PC-9 (cell line): ENCODE data around the gene TCTN2. TPM values are rescaled to one million over a fixed set of nuclear protein-coding genes. Genes with fewer than 3 reads are reported as not detected.

Experiments
- BruUV-seq: library from RNA; stranded (reverse); fragments of 400-500 nt; replicated peaks from 2 replicates; lab custom pipeline; 2021; lab: Mats Ljungman, UMichigan
- CTCF ChIA-PET: fragments of 300-600 bp; sonication (Branson Sonifier 250); formaldehyde crosslinking; loops from one replicate; lab custom pipeline; 2022; ENCODE audit warnings: antibody characterized with exemption; lab: Charles Lee
- POLR2A ChIA-PET: fragments of 300-600 bp; sonication (Branson Sonifier 250); formaldehyde crosslinking; loops from one replicate; lab custom pipeline; 2022; ENCODE audit warnings: antibody characterized with exemption; ENCODE audit not compliant: unreplicated experiment; lab: Charles Lee
- DNase-seq, 2 experiments: peaks; one replicate each; pipeline versions ENCODE4 v3.0.0 to v3.0.0-alpha.2; 2015 to 2022; ENCODE audit warnings: mixed read lengths in 1 of 2
- H2AFZ ChIP-seq: fragments of 200-600 bp; sonication (generic); 2 replicates; pipeline ENCODE4 v1.8.1; 2017; ENCODE audit warnings: antibody characterized with exemption
- H3F3A ChIP-seq: fragments of 200-600 bp; sonication (generic); 2 replicates; pipeline ENCODE4 v1.8.1; 2017; ENCODE audit warnings: antibody characterized with exemption, mild to moderate bottlenecking, low read depth; ENCODE audit not compliant: insufficient read depth
- H3K27ac ChIP-seq: fragments of 200-600 bp; sonication (generic); 2 replicates; pipeline ENCODE4 v1.6.1; 2016; ENCODE audit warnings: mixed run types
- H3K27me3 ChIP-seq: fragments of 200-600 bp; sonication (generic); 2 replicates; pipeline ENCODE4 v1.6.1; 2016; ENCODE audit warnings: low read depth, mixed run types; ENCODE audit not compliant: insufficient read depth
- H3K36me3 ChIP-seq: fragments of 200-600 bp; sonication (generic); 2 replicates; pipeline ENCODE4 v1.6.1; 2016; ENCODE audit warnings: low read depth, mixed run types
- H3K4me1 ChIP-seq: fragments of 200-600 bp; sonication (generic); replicated peaks from 2 replicates; pipeline ENCODE4 v1.6.1; 2016; ENCODE audit warnings: mixed run types; ENCODE audit not compliant: insufficient read depth
- H3K4me2 ChIP-seq: fragments of 200-600 bp; sonication (generic); 2 replicates; pipeline ENCODE4 v1.6.1; 2017; ENCODE audit warnings: mixed run types
- H3K4me3 ChIP-seq: fragments of 200-600 bp; sonication (generic); 2 replicates; pipeline ENCODE4 v1.6.1; 2016; ENCODE audit warnings: mixed run types
- H3K79me2 ChIP-seq: fragments of 200-600 bp; sonication (generic); 2 replicates; pipeline ENCODE4 v1.6.1; 2017; ENCODE audit warnings: low read depth, mixed run types
- H3K9me2 ChIP-seq: fragments of 200-600 bp; sonication (generic); 2 replicates; pipeline ENCODE4 v1.8.1; 2017; ENCODE audit warnings: mild to moderate bottlenecking; ENCODE audit not compliant: insufficient read depth
- H3K9me3 ChIP-seq: fragments of 200-600 bp; sonication (generic); 2 replicates; pipeline ENCODE4 v1.8.1; 2016; ENCODE audit warnings: low read depth; ENCODE audit not compliant: insufficient read depth
- H4K20me1 ChIP-seq: fragments of 200-600 bp; sonication (generic); 2 replicates; pipeline ENCODE4 v1.8.1; 2017; ENCODE audit not compliant: insufficient read depth
- EZH2 ChIP-seq: fragments of 200-600 bp; sonication (generic); IDR thresholded peaks from 2 replicates; pipeline ENCODE4 v1.8.0; 2017; ENCODE audit warnings: antibody characterized with exemption, low read depth
- intact Hi-C: fragments of 100-400 bp; cut with micrococcal nuclease; formaldehyde crosslinking; loops from one replicate; pipeline ENCODE4 v1.10.0; 2022; ENCODE audit not compliant: unreplicated experiment
- total RNA-seq: library from RNA; stranded (reverse); gene quantifications from 2 replicates; pipeline ENCODE4 v1.2.3, GENCODE V29; 2021
- TF ChIP-seq, protein P1 (sequence below): fragments of 200-600 bp; sonication (generic); conservative IDR thresholded peaks from 2 replicates; pipeline ENCODE4 v1.6.1; 2017; ENCODE audit warnings: mixed run types, antibody characterized with exemption, mild to moderate bottlenecking, moderate library complexity

Gene TCTN2
- total RNA-seq, 1 experiment from 2014 or later: 21.9 TPM

DNA sequence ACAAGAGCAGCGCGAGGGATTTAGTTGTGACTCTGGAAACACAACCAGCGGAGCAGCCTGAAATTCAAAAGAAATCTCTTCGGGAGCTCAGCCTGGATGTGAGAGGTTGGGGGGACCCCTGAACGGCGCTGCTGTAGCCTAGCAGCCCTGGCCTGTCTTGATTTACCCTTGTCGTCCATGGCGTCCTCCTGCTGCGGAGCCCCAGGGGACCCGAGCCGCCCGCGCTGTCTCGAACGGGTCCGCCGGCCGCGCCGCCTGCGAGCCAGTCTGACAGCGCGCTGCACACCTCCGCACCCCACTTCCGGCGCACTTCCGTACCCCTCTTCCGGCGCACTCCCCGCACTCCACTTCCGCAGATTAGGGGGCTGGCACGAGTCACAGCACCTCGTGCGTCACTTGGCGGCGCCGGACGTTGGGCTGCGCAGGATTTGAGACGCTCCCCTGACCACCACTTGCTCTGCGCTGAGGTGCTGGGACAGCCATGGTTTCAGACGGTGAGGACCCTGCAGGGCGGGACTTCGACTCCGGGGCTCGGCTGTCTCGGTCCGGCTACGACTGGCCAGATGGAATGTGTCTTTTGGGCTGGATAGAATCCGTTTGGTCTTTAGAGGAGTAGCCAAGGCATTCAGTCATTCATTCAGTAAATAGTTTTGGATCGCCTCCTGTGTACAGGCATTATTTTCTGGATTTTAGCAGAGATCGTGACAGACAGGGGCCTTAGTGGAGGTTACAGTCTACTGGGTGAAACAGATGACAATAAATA, 37.4 kb upstream of the TCTN2 start, which contains the start of the genes EIF2B1 and GTF2H3:
Gene EIF2B1 (minus strand): TSS at position 308 of the 763 bp plus-strand sequence. CDS start 129 bp downstream, at position 179.
Gene GTF2H3 (plus strand): TSS at position 451 of the 763 bp plus-strand sequence. CDS start 31 bp downstream, at position 482.
- Histone ChIP-seq H3F3A (no peaks in the 10 kb centered on the region), H3K4me3 (peak within 1 kb of the TSS; percentile 98), H3K79me2 (peaks cover 37% of the 10 kb centered on the region), H3K36me3 (no peaks in the 10 kb centered on the region; the same call in 1 of the 2 replicates), H2AFZ (peak within 1 kb of the TSS; percentile 85), H3K4me2 (peak within 1 kb of the TSS; percentile 99), H3K4me1 (peaks cover 9% of the 10 kb centered on the region; the same call in 1 of the 2 replicates), H4K20me1 (no peaks in the 10 kb centered on the region), H3K27ac (peak within 1 kb of the TSS; percentile 61), H3K27me3 (no peaks in the 10 kb centered on the region), H3K9me3 (no peaks in the 10 kb centered on the region), H3K9me2 (no peaks in the 10 kb centered on the region)
- BruUV-seq: no TSS peak
- ChIA-PET CTCF (no interaction called here), POLR2A (interaction anchor here (0.6 kb wide), 1 partner anchor 9 kb away, joined by 7 read pairs; no protein-coding TSS in a partner anchor)
- intact Hi-C loops: no loop called here
- peak; percentile 91 for DNase-seq
- TF ChIP-seq, protein P1, sequence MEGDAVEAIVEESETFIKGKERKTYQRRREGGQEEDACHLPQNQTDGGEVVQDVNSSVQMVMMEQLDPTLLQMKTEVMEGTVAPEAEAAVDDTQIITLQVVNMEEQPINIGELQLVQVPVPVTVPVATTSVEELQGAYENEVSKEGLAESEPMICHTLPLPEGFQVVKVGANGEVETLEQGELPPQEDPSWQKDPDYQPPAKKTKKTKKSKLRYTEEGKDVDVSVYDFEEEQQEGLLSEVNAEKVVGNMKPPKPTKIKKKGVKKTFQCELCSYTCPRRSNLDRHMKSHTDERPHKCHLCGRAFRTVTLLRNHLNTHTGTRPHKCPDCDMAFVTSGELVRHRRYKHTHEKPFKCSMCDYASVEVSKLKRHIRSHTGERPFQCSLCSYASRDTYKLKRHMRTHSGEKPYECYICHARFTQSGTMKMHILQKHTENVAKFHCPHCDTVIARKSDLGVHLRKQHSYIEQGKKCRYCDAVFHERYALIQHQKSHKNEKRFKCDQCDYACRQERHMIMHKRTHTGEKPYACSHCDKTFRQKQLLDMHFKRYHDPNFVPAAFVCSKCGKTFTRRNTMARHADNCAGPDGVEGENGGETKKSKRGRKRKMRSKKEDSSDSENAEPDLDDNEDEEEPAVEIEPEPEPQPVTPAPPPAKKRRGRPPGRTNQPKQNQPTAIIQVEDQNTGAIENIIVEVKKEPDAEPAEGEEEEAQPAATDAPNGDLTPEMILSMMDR: no peak
- TF ChIP-seq EZH2: no peak

- TF ChIP-seq, protein P1: no peak
- no peak for TF ChIP-seq EZH2
- Histone ChIP-seq H3K36me3 (no peaks in the 10 kb centered on the region; the same call in 1 of the 2 replicates), H3F3A (no peaks in the 10 kb centered on the region), H3K9me2 (no peaks in the 10 kb centered on the region), H2AFZ (peak overlapping the region; percentile 85), H3K27ac (peak overlapping the region; percentile 61), H3K4me1 (peaks cover 9% of the 10 kb centered on the region; the same call in 1 of the 2 replicates), H3K27me3 (no peaks in the 10 kb centered on the region), H3K4me3 (peak overlapping the region; percentile 98), H4K20me1 (no peaks in the 10 kb centered on the region), H3K9me3 (no peaks in the 10 kb centered on the region), H3K79me2 (peaks cover 37% of the 10 kb centered on the region), H3K4me2 (peak overlapping the region; percentile 99)
- TSS peak; percentile 86 for BruUV-seq
- ChIA-PET CTCF (no interaction called here), POLR2A (no interaction called here)
- DNase-seq: no peak
- intact Hi-C loops: no loop called here
These were observed 36.8 kb upstream of the TCTN2 start for GRCh38 chr12:123634142-123634561.

- Histone ChIP-seq H3K36me3 (peaks cover 6% of the 10 kb centered on the region), H3K4me3 (no peak overlapping the region), H3F3A (no peaks in the 10 kb centered on the region), H4K20me1 (peaks cover 4% of the 10 kb centered on the region; the same call in 1 of the 2 replicates), H3K9me3 (no peaks in the 10 kb centered on the region), H3K79me2 (0 out of 2 replicates have a peak, but pooled peaks cover 5% of the 10 kb centered on the region), H3K9me2 (no peaks in the 10 kb centered on the region), H3K4me2 (no peak overlapping the region), H3K27me3 (no peaks in the 10 kb centered on the region), H3K27ac (no peak overlapping the region), H2AFZ (no peak overlapping the region), H3K4me1 (no peaks in the 10 kb centered on the region)
- BruUV-seq: no TSS peak
- no peak for DNase-seq
- POLR2A ChIA-PET: no interaction called here
- CTCF ChIA-PET: no interaction called here
- TF ChIP-seq, protein P1: no peak
- no peak for TF ChIP-seq EZH2
- intact Hi-C loops: no loop called here
These were observed 27.0 kb upstream of the TCTN2 start for GRCh38 chr12:123643911-123644310.
